PC-3 (cell line): ENCODE data around the gene FAM222A. TPM values are rescaled to one million over a fixed set of nuclear protein-coding genes. Genes with fewer than 3 reads are reported as not detected.

ENCODE experiments used
- ATAC-seq: fragments of 200-7000 bp; cut with Tn5 transposase; 2 replicates; pipeline ENCODE4 v1.9.1; 2020; ENCODE audit warnings: mild to moderate bottlenecking, moderate library complexity
- BruUV-seq: library from RNA; stranded (reverse); fragments of 400-500 nt; replicated peaks from 2 replicates; lab custom pipeline; 2021; lab: Mats Ljungman, UMichigan
- CTCF ChIA-PET: fragments of 300-600 bp; sonication (Branson Sonifier 250); formaldehyde crosslinking; loops from one replicate; lab custom pipeline; 2022; ENCODE audit warnings: antibody characterized with exemption; lab: Charles Lee
- POLR2A ChIA-PET: fragments of 300-600 bp; sonication (Branson Sonifier 250); formaldehyde crosslinking; loops from one replicate; lab custom pipeline; 2022; ENCODE audit warnings: antibody characterized with exemption; ENCODE audit not compliant: unreplicated experiment; lab: Charles Lee
- DNase-seq: peaks from one replicate; pipeline ENCODE4 v3.0.0-alpha.2; 2015
- H2AFZ ChIP-seq: fragments of 300-600 bp; sonication (generic); 2 replicates; pipeline ENCODE4 v1.6.0; 2016; ENCODE audit warnings: antibody characterized with exemption, low read length
- H3F3A ChIP-seq: fragments of 300-600 bp; sonication (generic); one replicate; pipeline ENCODE4 v1.6.0; 2017; ENCODE audit warnings: antibody characterized with exemption, low read length, control low read depth, mild to moderate bottlenecking; ENCODE audit not compliant: unreplicated experiment
- H3K27ac ChIP-seq: fragments of 300-600 bp; sonication (generic); 2 replicates; pipeline ENCODE4 v1.5.1; 2016; ENCODE audit warnings: mild to moderate bottlenecking, low read length
- H3K27me3 ChIP-seq: fragments of 300-600 bp; sonication (generic); 2 replicates; pipeline ENCODE4 v1.6.1; 2016; ENCODE audit warnings: low read length, mixed read lengths
- H3K36me3 ChIP-seq: fragments of 300-600 bp; sonication (generic); 2 replicates; pipeline ENCODE4 v1.6.1; 2016; ENCODE audit warnings: low read depth, mixed run types, low read length, mixed read lengths
- H3K4me1 ChIP-seq: fragments of 300-600 bp; sonication (generic); 2 replicates; pipeline ENCODE4 v1.5.1; 2016; ENCODE audit warnings: low read length; ENCODE audit not compliant: insufficient read depth
- H3K4me2 ChIP-seq: fragments of 300-600 bp; sonication (generic); 2 replicates; pipeline ENCODE4 v1.6.0; 2016; ENCODE audit warnings: low read length
- H3K4me3 ChIP-seq: fragments of 300-600 bp; sonication (generic); 2 replicates; pipeline ENCODE4 v1.5.1; 2016; ENCODE audit warnings: mild to moderate bottlenecking, low read length, mixed read lengths
- H3K79me2 ChIP-seq: fragments of 300-600 bp; sonication (generic); 2 replicates; pipeline ENCODE4 v1.6.1; 2017; ENCODE audit warnings: low read length, mixed read lengths
- H3K9ac ChIP-seq: fragments of 300-600 bp; sonication (generic); 2 replicates; pipeline ENCODE4 v1.6.0; 2016; ENCODE audit warnings: mild to moderate bottlenecking, low read length
- H3K9me2 ChIP-seq: fragments of 300-600 bp; sonication (generic); replicated peaks from 2 replicates; pipeline ENCODE4 v1.6.1; 2016; ENCODE audit warnings: mixed run types, low read length, mixed read lengths
- H3K9me3 ChIP-seq: fragments of 300-600 bp; sonication (generic); 2 replicates; pipeline ENCODE4 v1.6.1; 2016; ENCODE audit warnings: low read length, mixed read lengths
- H4K20me1 ChIP-seq: fragments of 300-600 bp; sonication (generic); 2 replicates; pipeline ENCODE4 v1.6.1; 2016; ENCODE audit warnings: low read length, mixed read lengths
- EZH2 ChIP-seq: fragments of 300-600 bp; sonication (generic); IDR thresholded peaks from one replicate; pipeline ENCODE4 v1.6.1; 2017; ENCODE audit warnings: antibody characterized with exemption, mild to moderate bottlenecking, low read length; ENCODE audit not compliant: unreplicated experiment
- EZH2phosphoT487 ChIP-seq: fragments of 300-600 bp; sonication (generic); IDR thresholded peaks from 2 replicates; pipeline ENCODE4 v1.6.1; 2018; ENCODE audit warnings: mild to moderate bottlenecking, antibody characterized with exemption, low read length, borderline replicate concordance
- intact Hi-C: fragments of 100-400 bp; cut with micrococcal nuclease; formaldehyde crosslinking; loops from 2 replicates; pipeline ENCODE4 v1.9.0; 2023
- total RNA-seq: library from RNA; depleted of rRNA; stranded (reverse); fragments of >200 nt; gene quantifications from 2 replicates; pipeline ENCODE4 v1.2.3, GENCODE V29; 2014
- TF ChIP-seq, protein P1 (sequence below): fragments of 300-600 bp; sonication (generic); conservative IDR thresholded peaks from 2 replicates; pipeline ENCODE4 v1.5.1; 2017; ENCODE audit warnings: antibody characterized with exemption, low read depth, mild to moderate bottlenecking, low read length

Gene FAM222A
- total RNA-seq, 1 experiment from 2014 or later: 11.7 TPM

DNA sequence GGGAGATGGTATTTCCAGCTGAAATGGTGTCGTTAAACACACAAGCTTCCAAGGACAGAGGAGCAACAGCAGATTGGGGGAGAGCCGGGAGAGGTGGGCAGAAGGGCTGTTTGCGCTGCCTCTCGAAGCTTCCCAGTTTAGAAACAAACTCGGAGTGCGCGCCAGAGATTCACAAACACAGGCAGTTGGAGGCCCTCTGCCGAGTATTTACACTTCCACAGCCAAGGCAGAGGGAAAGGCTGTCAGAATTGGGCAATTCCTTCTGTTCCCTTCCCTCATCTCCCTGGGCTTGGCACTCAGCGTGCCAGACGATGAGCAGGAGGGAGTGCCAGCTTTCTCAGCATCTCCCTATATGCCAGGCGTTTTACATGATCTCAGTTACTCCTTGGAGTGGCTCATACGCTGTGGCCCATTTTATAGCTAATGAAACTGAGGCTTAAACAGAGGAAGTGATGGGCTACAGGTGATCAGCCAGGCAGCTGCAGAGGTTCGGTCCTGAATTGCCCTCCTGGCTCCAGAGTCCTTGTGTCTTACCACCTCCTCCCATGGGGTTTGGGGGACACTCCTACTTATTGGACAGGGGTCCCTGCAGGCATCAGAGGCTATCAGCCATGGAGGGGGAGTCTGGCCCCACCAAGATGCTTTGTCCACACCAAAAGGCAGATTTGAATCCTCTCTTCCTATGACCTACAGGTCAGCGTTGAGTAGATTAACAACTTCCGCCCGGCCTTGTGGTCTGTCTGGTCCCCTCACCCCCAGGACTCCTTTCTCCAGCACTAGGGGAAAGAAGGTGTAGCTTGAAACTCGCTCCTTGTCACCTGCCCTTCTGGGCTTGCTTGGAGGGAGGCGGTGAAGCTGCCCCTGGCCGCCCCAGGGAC lies 3.1 kb downstream of the FAM222A start:
- ChIA-PET CTCF (no interaction called here), POLR2A (no interaction called here)
- H3K36me3 ChIP-seq: no peaks in the 10 kb centered on the region
- no peaks in the 10 kb centered on the region for H3K79me2 ChIP-seq
- no peaks in the 10 kb centered on the region; the same call in 1 of the 2 replicates for H4K20me1 ChIP-seq
- H2AFZ ChIP-seq: no peak overlapping the region
- intact Hi-C loops: no loop called here
- no peak overlapping the region for H3K27ac ChIP-seq
- H3K9ac ChIP-seq: no peak overlapping the region
- no peaks in the 10 kb centered on the region for H3K27me3 ChIP-seq
- DNase-seq: no peak
- TF ChIP-seq EZH2: no peak
- no peak for TF ChIP-seq EZH2phosphoT487
- TF ChIP-seq, protein P1, sequence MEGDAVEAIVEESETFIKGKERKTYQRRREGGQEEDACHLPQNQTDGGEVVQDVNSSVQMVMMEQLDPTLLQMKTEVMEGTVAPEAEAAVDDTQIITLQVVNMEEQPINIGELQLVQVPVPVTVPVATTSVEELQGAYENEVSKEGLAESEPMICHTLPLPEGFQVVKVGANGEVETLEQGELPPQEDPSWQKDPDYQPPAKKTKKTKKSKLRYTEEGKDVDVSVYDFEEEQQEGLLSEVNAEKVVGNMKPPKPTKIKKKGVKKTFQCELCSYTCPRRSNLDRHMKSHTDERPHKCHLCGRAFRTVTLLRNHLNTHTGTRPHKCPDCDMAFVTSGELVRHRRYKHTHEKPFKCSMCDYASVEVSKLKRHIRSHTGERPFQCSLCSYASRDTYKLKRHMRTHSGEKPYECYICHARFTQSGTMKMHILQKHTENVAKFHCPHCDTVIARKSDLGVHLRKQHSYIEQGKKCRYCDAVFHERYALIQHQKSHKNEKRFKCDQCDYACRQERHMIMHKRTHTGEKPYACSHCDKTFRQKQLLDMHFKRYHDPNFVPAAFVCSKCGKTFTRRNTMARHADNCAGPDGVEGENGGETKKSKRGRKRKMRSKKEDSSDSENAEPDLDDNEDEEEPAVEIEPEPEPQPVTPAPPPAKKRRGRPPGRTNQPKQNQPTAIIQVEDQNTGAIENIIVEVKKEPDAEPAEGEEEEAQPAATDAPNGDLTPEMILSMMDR: no peak
- no peak overlapping the region for H3K4me2 ChIP-seq
- no peaks in the 10 kb centered on the region for H3K9me2 ChIP-seq
- no peaks in the 10 kb centered on the region for H3K9me3 ChIP-seq
- H3K4me3 ChIP-seq: no peak overlapping the region
- H3K4me1 ChIP-seq: peaks cover 9% of the 10 kb centered on the region
- BruUV-seq: no TSS peak
- ATAC-seq: no peak
- H3F3A ChIP-seq: no peaks in the 10 kb centered on the region

DNA sequence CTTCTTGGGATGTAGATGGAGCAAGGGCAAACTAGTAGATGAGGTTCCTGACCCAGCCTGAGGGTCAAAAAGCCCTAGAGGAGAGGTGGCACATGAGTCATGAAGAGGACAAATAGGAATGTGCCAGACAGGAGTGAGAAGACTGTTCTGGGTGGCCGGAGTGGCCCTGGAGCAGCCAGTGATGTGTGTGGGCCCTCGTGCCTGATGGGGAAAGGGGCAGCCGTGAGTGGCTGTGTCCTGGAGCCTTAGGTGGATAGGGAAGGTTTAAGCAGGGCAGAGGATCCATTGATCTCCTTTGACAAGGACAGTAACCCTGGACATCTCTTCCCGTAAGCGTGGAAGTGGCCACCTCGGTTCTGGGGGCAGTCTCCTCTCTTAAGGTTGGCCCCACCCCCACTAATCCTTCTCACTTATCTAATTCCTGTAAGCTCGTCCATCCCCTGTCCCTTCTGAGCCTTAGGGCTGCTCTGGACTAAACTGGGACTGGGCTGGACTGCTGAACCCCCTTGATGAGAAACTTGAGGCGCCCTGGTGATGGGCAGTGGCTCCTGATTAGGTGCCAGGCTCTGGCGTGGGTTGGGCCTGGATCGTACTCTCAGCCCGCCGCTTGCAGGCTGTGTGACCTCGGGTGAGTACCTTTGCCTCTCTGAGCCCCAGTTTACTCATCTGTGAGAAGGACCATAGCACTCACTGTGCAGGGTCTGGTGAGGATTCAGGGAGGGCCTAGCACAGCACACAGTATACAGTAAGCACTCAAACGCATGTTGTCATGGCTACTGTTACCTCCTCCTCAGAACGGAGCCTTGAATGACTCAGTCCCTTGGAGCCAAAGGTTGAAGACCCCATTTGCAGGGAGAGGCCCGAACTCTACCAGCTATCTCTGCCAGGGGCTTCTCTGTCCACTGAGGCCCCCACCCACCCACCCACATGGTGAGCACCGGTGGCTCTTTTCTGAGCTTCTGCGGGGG lies 4.0 kb downstream of the FAM222A start:
- H3K4me3 ChIP-seq: no peak overlapping the region
- H2AFZ ChIP-seq: no peak overlapping the region
- POLR2A ChIA-PET: no interaction called here
- no TSS peak for BruUV-seq
- no peaks in the 10 kb centered on the region for H3K79me2 ChIP-seq
- no peak for ATAC-seq
- CTCF ChIA-PET: no interaction called here
- H3K36me3 ChIP-seq: no peaks in the 10 kb centered on the region
- no peak overlapping the region for H3K27ac ChIP-seq
- no peaks in the 10 kb centered on the region; the same call in 1 of the 2 replicates for H4K20me1 ChIP-seq
- H3K9ac ChIP-seq: no peak overlapping the region
- H3K4me1 ChIP-seq: peaks cover 9% of the 10 kb centered on the region
- H3K27me3 ChIP-seq: no peaks in the 10 kb centered on the region
- TF ChIP-seq, protein P1: no peak
- TF ChIP-seq EZH2phosphoT487 (no peak), EZH2 (no peak)
- H3K4me2 ChIP-seq: no peak overlapping the region
- H3K9me2 ChIP-seq: no peaks in the 10 kb centered on the region
- intact Hi-C loops: loop anchor here (2.0 kb wide), 1 partner anchor 55 kb away; no protein-coding TSS in a partner anchor
- no peak for DNase-seq
- no peaks in the 10 kb centered on the region for H3F3A ChIP-seq
- no peaks in the 10 kb centered on the region for H3K9me3 ChIP-seq
